Gastrocnemius medialis (tissue), 4 donors: ENCODE measurements around the gene FKBP10.

Experiments
- CTCF ChIP-seq, 5 experiments: fragments of 450-650 bp in 3 of 5; fragments of 200-600 bp in 2 of 5; sonication (generic) in 2 of 5; IDR thresholded peaks in 4 of 5; conservative IDR thresholded peaks in 1 of 5; 1 replicate in 4 of 5; 2 replicates in 1 of 5; pipeline ENCODE4 v1.5.1; 2016 to 2019; ENCODE audit warnings: antibody characterized with exemption in 5 of 5, mild to moderate bottlenecking in 3 of 5, moderate library complexity in 3 of 5
- POLR2A ChIP-seq, 2 donors: fragments of 450-650 bp; IDR thresholded peaks; one replicate each; pipeline ENCODE4 v1.6.1; 2017; ENCODE audit warnings: antibody characterized with exemption in 2 of 2, mild to moderate bottlenecking in 2 of 2, moderate library complexity in 2 of 2

DNA sequence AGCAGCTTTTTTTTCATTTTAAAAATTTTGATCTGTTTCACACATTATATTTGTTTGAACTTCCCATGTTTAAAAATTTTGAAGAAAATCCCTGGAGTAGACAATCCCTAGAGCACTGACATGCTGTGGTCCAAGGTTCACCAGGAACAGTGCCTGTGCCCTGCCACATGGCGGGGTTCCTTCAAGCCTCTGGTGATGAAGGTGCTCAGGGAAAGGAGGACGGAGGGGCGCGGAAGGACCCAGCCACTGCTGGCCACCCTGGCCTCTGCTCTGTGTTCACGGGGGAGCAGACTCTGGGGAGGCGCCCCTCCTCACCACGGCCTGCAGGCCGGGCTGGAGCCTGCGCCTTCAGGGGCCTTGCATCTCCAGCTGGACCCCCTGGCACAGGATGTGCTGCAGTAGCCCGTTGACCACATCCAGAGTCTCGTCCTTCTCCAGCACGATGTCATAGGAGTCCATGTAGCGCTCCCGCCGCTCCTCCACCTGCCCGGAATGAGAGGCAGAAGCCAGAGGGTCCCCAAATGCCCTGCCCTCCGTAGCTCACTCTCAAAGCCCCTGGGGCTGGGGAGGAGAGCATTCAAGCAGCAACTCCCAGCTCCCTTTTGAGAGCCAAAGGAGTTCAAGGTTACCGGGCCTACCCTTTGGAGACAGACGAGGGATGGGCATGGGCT lies 12.5 kb downstream of the FKBP10 start:
- TF ChIP-seq CTCF (IDR thresholded peaks at IDR 0.05 in 4 of 5, conservative IDR thresholded peaks at IDR 0.05 in 1 of 5) (no peak), POLR2A (IDR thresholded peaks at IDR 0.05) (no peak)
